BLaER1 treated with 17β-estradiol and CSF1 and Interleukin-3, amounts not matched to agents 10 nM and 100 nM (cell line): ENCODE measurements around the gene FAM120A.
A peak's percentile ranks its signal among the peaks of the same experiment; 100 is the strongest.
"Not testable (repeated sequence)": the region's sequence is repeated elsewhere in the genome, so short reads cannot be mapped to it uniquely, and the experiment has no call there.

Source experiments
- H3K27ac ChIP-seq, 11 experiments: shearing (Covaris generic); formaldehyde crosslinking; 2 replicates each; pipeline ENCODE4 v1.8.1; 2022
- H3K27me3 ChIP-seq, 11 experiments: shearing (Covaris generic); formaldehyde crosslinking; 2 replicates each; pipeline ENCODE4 v1.8.1; 2022
- H3K36me3 ChIP-seq, 11 experiments: shearing (Covaris generic); formaldehyde crosslinking; 2 replicates each; pipeline ENCODE4 v1.8.1; 2022
- H3K4me1 ChIP-seq, 10 experiments: shearing (Covaris generic); formaldehyde crosslinking; 2 replicates each; pipeline ENCODE4 v1.8.1; 2022
- H3K4me2 ChIP-seq, 11 experiments: shearing (Covaris generic); formaldehyde crosslinking; 2 replicates each; pipeline ENCODE4 v1.8.1; 2022
- H3K4me3 ChIP-seq, 10 experiments: shearing (Covaris generic); formaldehyde crosslinking; 2 replicates each; pipeline ENCODE4 v1.8.1; 2022
- H3K9ac ChIP-seq, 11 experiments: shearing (Covaris generic); formaldehyde crosslinking; 2 replicates each; pipeline ENCODE4 v1.8.1; 2022
- H3K9me3 ChIP-seq, 11 experiments: shearing (Covaris generic); formaldehyde crosslinking; replicated peaks in 1 of 11; 2 replicates each; pipeline ENCODE4 v1.8.1; 2022
- H4K20me1 ChIP-seq, 11 experiments: shearing (Covaris generic); formaldehyde crosslinking; 2 replicates each; pipeline ENCODE4 v1.8.1; 2022
- Cebpa-rat ChIP-seq, 11 experiments: shearing (Covaris generic); IDR thresholded peaks; 2 replicates each; pipeline ENCODE4 v1.8.1; 2022

Gene FAM120A

DNA sequence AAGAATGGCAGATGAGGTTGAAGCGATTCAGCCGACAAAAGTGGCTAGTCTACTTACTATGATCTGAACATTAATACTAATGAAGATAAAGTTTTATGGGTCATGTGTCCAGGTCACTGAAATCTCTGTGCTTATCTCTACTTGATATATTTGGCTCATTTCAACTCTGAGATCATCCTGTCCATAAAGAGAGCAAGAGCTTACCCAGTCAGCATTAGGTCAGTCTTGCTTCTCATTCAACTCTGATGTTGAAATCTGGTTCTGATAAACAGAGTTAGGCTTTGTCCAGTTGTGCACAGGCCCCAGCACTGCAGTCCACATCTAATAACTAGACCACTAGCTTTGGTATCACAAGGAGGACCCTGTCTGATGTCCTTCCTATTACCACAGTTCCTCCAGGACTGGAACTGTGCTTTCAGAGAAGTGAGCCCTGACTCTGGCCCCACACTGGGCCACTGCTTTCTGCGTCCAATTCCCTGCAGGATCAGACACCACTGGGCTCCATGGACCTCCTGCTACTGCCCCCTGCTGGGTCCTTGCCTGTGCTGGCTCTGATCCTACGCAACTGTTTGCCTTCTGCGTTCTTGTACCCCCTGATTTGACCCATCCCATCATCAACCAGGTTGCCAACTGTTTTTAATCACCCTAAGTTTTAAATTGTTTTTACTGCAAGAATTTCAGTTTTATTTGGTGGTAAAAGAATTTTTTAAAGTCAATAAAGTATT is 23.7 kb upstream of the FAM120A start:
- Histone ChIP-seq H3K27me3 (no peaks in the 10 kb centered on the region), H3K27ac (no peak overlapping the region), H3K36me3 (no peaks in the 10 kb centered on the region), H3K9ac (no peak overlapping the region), H3K4me2 (no peak overlapping the region), H3K4me1 (peaks cover 0 to 18% (median 0%) of the 10 kb centered on the region in 10 experiments; a peak in 6 of 20 replicates), H3K9me3 (peaks cover 0 to 24% (median 16%) of the 10 kb centered on the region in 11 experiments; a peak in 16 of 22 replicates), H3K4me3 (no peak overlapping the region), H4K20me1 (no peaks in the 10 kb centered on the region)
- no peak for TF ChIP-seq Cebpa-rat (IDR thresholded peaks at IDR 0.05)

DNA sequence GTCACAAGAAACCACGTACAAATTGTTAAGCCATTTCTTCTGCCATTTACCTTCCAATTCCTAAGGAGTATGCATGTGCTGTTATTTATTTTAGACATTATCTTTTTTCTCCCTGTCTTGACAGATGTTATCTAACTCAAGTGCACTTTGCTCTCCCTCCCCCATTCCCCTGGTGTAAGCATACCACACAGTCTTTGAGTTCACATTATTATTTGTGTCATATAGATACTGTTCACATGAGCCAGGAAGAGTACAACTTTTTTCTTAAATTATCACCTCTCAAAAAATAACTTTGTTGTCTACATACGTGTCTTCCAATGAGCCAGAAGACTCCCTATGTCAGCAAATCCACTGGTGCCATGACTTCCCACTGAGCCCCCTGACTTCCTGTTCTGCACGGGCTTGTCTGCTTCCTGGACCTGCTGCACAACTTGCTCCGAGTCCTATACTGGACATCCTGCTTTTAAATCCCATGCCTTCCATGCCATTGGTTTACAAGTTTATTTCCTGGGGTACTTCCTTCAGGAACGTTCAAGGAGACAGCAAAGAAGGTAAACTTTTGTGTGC is 19.9 kb upstream of the FAM120A start:
- Histone ChIP-seq H4K20me1 (no peaks in the 10 kb centered on the region), H3K36me3 (no peaks in the 10 kb centered on the region), H3K27ac (no peak overlapping the region), H3K27me3 (no peaks in the 10 kb centered on the region), H3K9me3 (peaks cover 0 to 7% (median 3%) of the 10 kb centered on the region in 11 experiments; a peak in 11 of 22 replicates), H3K4me2 (peak overlapping the region in 3 of 11 experiments; percentile 26 to 67 (median 31); a peak in 6 of 22 replicates), H3K4me1 (peaks cover 0 to 25% (median 9%) of the 10 kb centered on the region in 10 experiments; a peak in 16 of 20 replicates), H3K9ac (no peak overlapping the region), H3K4me3 (no peak overlapping the region)
- no peak for TF ChIP-seq Cebpa-rat (IDR thresholded peaks at IDR 0.05)

DNA sequence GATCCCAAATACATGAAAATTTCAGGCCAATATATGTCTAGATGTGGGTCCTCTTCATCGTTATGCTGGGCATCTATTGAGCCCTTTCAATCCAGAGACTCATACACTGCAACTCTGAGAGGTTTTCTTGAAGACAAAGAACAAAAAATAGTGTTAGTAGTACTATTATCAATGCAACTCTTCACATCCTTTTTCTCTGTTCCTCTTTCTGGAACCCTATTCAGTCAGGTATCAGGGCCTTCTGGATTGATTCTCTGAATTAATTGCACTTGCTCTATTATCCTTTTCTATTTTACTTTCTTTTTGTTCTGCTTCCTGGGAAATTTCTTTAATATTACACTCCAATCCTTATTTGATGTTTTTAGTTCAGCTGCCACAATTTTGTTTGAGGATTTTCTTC is 18.5 kb upstream of the FAM120A start:
- no peaks in the 10 kb centered on the region for H3K36me3 ChIP-seq
- TF ChIP-seq Cebpa-rat (IDR thresholded peaks at IDR 0.05), result no peak
- H3K27ac ChIP-seq, result no peak overlapping the region
- H3K9me3 ChIP-seq, result no peaks in the 10 kb centered on the region
- no peak overlapping the region for H3K4me3 ChIP-seq
- H3K4me1 ChIP-seq, result peaks cover 0 to 25% (median 9%) of the 10 kb centered on the region in 10 experiments; a peak in 16 of 20 replicates
- no peaks in the 10 kb centered on the region for H3K27me3 ChIP-seq
- H3K9ac ChIP-seq, result no peak overlapping the region
- no peaks in the 10 kb centered on the region for H4K20me1 ChIP-seq
- H3K4me2 ChIP-seq, result peak overlapping the region in 1 of 11 experiments; percentile 9; a peak in 1 of 22 replicates

DNA sequence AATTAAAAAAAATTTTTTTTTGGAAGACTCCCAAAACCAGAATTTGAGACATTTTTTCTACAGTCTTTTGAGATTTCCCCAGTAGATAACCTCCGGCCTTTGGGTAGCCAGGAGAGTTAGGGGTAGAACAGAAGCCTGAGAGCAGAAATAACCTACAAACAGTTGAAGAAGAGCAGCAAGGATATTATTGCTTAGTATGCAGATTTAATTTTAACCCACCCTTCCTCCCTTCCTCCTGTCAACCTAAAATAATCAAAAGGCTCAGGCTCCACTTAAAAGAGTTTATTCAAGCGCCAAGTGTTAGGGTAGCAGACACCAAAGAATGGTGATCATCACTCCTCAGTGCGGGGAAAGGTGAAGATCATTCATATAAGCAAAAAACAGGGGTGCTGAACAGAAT is 17.4 kb upstream of the FAM120A start:
- Histone ChIP-seq H3K27ac (no peak overlapping the region), H3K9ac (no peak overlapping the region), H4K20me1 (no peaks in the 10 kb centered on the region), H3K9me3 (no peaks in the 10 kb centered on the region), H3K27me3 (no peaks in the 10 kb centered on the region), H3K4me3 (no peak overlapping the region), H3K36me3 (no peaks in the 10 kb centered on the region), H3K4me1 (peaks cover 0 to 25% (median 9%) of the 10 kb centered on the region in 10 experiments; a peak in 16 of 20 replicates), H3K4me2 (peak overlapping the region in 9 of 11 experiments; percentile 6 to 46 (median 25); a peak in 13 of 22 replicates)
- no peak for TF ChIP-seq Cebpa-rat (IDR thresholded peaks at IDR 0.05)

DNA sequence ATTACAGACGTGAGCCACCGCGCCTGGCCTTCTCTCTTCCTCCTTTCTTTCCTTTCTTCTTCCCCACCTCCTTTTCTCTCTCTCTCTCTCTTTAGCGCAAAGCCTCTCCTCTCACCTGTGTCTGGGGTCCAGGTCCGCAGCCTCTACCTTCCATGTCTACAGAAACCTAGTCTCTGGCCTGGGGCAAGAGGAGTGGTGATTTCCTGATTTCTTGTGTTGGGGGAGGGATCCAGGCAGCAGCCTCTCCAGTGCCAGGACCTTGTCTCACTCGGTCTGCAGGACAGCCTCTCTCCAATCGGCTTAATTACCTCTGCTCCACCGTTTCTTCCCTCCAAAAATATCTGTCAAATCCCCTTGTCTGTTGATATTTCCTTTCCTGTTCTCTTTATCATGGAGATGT is 16.1 kb upstream of the FAM120A start:
- no peaks in the 10 kb centered on the region for H3K9me3 ChIP-seq
- H4K20me1 ChIP-seq, result no peaks in the 10 kb centered on the region
- H3K27me3 ChIP-seq, result no peaks in the 10 kb centered on the region
- TF ChIP-seq Cebpa-rat (IDR thresholded peaks at IDR 0.05), result no peak
- no peak overlapping the region for H3K27ac ChIP-seq
- H3K4me2 ChIP-seq, result no peak overlapping the region
- H3K9ac ChIP-seq, result no peak overlapping the region
- H3K4me1 ChIP-seq, result peaks cover 0 to 25% (median 9%) of the 10 kb centered on the region in 10 experiments; a peak in 16 of 20 replicates
- no peaks in the 10 kb centered on the region for H3K36me3 ChIP-seq
- H3K4me3 ChIP-seq, result no peak overlapping the region

DNA sequence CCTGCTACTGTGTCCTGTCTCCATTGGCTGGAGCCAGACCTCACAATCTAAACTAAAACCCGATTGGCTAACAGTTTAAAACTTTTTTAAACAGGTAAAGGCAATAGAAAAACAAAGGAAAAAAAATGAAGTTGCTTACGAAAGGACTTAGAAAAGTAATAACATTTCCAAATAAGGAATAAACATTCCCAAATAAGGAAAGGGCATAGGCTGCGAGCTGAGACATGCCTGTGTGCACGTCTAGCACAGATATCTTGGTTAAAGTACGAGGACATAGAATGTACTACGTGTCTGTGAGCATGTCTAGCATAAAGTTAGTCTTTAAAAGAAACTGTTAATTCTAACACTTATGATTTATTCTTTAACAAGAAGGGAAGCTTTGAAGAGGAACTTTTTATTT is 15.3 kb upstream of the FAM120A start:
- Histone ChIP-seq H3K4me2 (no peak overlapping the region), H3K9ac (no peak overlapping the region), H4K20me1 (no peaks in the 10 kb centered on the region), H3K4me1 (peaks cover 0 to 18% (median 9%) of the 10 kb centered on the region in 10 experiments; a peak in 16 of 20 replicates), H3K27me3 (no peaks in the 10 kb centered on the region), H3K9me3 (no peaks in the 10 kb centered on the region), H3K27ac (no peak overlapping the region), H3K36me3 (no peaks in the 10 kb centered on the region), H3K4me3 (no peak overlapping the region)
- no peak for TF ChIP-seq Cebpa-rat (IDR thresholded peaks at IDR 0.05)

DNA sequence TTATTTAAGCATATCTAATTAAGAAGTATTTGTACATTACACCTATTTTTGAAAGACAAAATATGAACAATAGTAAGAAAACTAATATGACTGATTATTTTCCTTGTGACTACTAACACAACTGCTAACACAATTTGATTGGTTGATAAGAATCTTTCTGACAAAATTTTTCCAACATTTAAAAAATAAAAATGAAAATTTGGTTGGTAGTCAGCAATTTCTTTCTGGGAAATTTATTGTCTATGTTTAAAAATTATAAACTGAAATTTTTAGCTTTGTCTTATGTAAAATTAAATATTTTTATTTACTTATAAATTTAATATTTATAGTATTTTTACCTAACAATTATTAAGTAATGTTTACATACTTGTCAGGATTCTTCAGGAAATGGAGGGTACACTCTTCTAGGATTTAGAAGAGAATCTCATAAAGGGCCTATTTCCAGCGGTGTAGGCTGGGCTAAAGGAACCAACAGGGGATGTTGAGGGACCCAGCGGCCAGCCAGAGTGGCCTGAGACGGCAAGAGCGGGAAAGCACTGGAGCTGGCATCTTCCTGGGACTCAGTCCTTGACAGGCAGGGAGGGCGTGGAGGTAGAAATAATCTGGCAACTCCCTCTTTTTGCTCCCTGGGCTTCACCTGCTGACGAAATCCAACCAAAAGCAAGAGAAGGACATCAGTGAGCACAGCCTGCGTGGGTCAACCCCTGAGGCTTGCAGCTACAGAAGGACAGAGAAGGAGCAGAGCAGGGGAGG is 14.7 kb upstream of the FAM120A start:
- H3K36me3 ChIP-seq, result no peaks in the 10 kb centered on the region
- H3K4me3 ChIP-seq, result no peak overlapping the region
- H3K27ac ChIP-seq, result no peak overlapping the region
- no peaks in the 10 kb centered on the region for H4K20me1 ChIP-seq
- no peaks in the 10 kb centered on the region for H3K27me3 ChIP-seq
- H3K9me3 ChIP-seq, result no peaks in the 10 kb centered on the region
- no peak overlapping the region for H3K9ac ChIP-seq
- no peak for TF ChIP-seq Cebpa-rat (IDR thresholded peaks at IDR 0.05)
- H3K4me1 ChIP-seq, result peaks cover 0 to 12% (median 9%) of the 10 kb centered on the region in 10 experiments; a peak in 16 of 20 replicates
- no peak overlapping the region for H3K4me2 ChIP-seq

DNA sequence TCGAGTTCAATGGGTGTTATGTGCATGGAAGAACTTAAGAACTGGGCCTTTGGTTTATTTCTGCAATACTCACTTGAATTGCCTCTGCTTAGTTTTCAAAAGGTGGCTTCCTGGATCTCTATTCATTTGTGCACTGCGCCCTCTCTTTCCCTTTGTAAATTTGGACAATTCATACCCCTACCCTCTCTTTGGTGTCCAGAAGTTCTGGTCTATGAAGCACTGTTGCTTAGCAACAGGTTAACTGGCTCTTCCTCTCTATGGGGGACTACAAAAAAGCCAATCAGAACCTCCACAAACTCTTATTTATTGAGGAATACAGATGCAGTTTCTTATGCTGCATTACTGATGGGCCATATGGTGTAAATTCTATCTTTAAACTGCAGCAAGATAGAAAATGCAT is 13.5 kb upstream of the FAM120A start:
- no peak overlapping the region for H3K9ac ChIP-seq
- H3K27me3 ChIP-seq, result no peaks in the 10 kb centered on the region
- H3K4me2 ChIP-seq, result no peak overlapping the region
- no peak overlapping the region for H3K27ac ChIP-seq
- H3K36me3 ChIP-seq, result no peaks in the 10 kb centered on the region
- TF ChIP-seq Cebpa-rat (IDR thresholded peaks at IDR 0.05), result no peak
- H4K20me1 ChIP-seq, result no peaks in the 10 kb centered on the region
- H3K4me1 ChIP-seq, result peaks cover 0 to 11% (median 8%) of the 10 kb centered on the region in 10 experiments; a peak in 15 of 20 replicates
- H3K4me3 ChIP-seq, result no peak overlapping the region
- H3K9me3 ChIP-seq, result no peaks in the 10 kb centered on the region

DNA sequence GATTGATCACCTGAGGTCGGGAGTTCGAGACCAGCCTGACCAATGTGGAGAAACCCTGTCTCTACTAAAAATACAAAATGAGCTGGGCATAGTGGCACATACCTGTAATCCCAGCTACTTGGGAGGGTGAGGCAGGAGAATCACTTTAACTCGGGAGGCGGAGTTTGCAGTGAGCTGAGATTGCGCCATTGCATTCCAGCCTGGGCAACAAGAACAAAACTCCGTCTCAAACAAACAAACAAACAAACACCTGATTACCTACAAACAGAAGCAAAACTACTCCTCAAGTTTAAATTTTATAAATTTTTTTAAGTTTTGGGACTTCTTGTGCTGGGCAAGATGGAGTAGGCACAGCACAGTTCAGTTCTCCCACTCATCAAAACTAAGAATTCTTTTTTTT is 12.2 kb upstream of the FAM120A start:
- H3K36me3 ChIP-seq, H3K4me1 ChIP-seq, H3K4me3 ChIP-seq, H3K27me3 ChIP-seq, H3K9me3 ChIP-seq, H4K20me1 ChIP-seq, H3K4me2 ChIP-seq, H3K27ac ChIP-seq, H3K9ac ChIP-seq: not testable (repeated sequence)
